NCI-H446 treated with DMSO at 0.1 percent for 48 hours (cell line): ENCODE results near the gene RAD21L1.
"Not testable (repeated sequence)": the region's sequence is repeated elsewhere in the genome, so short reads cannot be mapped to it uniquely, and the experiment has no call there.

Experiments
- DNase-seq: peaks from one replicate; lab custom pipeline; 2025; lab: John Stamatoyannopoulos, UW

The RAD21L1 gene

GRCh38 chr20:1229541-1229940 lies 3.7 kb downstream of the RAD21L1 start:
- no peak for DNase-seq

DNA sequence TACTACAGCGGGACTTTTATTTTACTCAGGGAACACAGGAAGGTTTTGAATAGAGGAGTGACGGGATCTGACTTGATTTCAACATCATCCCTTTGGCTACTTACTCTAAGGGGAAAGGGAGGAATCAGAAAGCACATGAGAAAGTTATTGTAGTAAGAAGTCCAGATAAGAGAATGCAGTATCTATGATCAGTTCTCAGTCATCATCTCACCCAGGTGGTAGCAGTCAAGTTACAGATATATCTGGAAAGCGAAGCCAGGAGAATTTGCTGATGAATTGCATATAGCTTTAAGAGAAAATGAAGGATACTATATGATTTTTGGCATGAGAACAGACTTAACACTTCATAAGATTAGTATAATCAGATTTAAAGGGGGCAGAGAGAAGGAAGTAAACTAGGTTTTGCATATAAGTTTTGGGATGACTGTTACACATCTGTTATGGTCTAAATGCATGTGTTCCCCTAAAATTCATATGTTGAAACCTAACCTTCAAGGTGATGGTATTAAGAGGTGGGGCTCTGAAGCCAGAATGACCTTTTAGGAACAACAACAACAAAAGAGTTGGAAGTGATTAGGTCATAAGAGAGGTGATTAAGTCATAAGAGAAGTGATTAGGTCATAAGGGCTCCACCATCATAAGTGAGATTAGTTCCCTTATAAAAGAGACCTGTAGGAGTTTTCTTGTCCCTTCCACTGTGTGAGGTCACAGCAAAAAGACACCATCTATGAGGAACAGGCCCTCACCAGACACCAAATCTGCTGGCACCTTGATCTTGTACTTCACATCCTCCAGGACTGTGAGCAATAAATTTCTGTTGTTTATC lies 6.7 kb downstream of the RAD21L1 start:
- no peak for DNase-seq

DNA sequence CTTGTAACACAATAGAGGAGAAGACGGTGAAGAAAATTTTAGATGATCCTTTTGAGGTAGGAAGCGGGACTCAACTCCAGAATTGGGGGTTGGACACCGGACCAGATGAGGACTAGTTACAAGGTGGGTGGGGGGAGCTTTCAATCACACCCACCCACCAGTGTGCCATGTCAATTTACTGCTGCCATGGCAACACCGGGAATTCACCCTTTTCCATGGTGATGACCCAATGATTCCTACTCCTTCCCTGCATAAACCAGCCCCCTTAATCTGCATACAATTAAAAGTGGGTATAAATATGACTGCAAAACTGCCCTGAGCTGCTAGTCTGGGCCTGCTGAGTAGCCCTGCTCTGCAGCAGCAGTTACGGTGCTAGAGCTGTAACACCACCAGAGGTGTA lies 14.7 kb downstream of the RAD21L1 start:
- DNase-seq: no peak

GRCh38 chr20:1241456-1241855 lies 15.6 kb downstream of the RAD21L1 start:
- DNase-seq: no peak

DNA sequence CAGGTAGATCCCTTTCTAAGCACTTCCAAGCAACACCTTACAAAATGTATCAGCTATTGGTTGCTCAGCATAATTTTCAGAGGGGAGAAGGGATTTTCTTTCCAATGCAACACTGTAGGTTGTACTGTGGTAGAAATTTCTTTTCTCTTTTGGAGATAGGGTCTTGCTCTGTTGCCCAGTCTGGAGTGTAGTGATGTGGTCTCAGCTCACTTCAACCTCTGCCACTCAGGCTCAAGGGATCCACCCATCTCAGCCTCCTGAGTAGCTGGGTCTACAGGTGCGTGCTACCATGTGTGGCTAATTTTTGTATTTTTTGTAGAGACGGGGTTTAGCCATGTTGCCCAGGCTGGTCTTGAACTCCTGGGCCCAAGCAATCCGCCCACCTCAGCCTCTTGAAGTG lies 16.3 kb downstream of the RAD21L1 start:
- DNase-seq: no peak

- DNase-seq: no peak
These were observed 16.7 kb downstream of the RAD21L1 start for GRCh38 chr20:1242530-1242929.

DNA sequence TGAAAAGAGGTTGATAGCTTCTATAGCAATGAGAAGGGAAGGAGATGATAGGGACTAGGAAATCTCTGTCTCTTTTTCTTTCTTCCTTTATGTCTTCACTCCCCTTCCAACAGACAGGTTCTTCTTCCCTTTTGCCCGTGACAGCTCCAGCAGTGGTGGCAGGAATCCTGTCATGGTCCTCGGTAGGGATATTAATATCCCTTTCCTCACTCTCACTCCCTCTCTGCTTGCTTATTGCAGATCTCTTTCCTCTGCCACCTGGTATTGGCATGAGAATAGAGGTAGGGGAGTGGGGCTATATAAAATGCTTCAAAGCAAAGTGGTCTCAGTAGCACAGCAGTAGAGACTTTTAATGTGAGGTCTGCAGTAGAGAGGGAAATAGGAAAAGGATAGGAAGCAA lies 19.7 kb downstream of the RAD21L1 start:
- no peak for DNase-seq

GRCh38 chr20:1247689-1248088 lies 21.8 kb downstream of the RAD21L1 start:
- DNase-seq: no peak

DNA sequence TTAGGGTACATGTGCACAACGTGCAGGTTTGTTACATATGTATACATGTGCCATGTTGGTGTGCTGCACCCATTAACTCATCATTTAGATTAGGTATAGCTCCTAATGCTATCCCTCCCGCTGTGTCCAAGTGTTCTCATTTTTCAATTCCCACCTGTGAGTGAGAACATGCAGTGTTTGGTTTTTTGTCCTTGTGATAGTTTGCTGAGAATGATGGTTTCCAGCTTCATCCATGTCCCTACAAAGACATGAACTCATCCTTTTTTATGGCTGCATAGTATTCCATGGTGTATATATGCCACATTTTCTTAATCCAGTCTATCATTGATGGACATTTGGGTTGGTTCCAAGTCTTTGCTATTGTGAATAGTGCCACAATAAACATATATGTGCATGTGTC lies 24.4 kb downstream of the RAD21L1 start:
- not testable (repeated sequence) for DNase-seq

DNA sequence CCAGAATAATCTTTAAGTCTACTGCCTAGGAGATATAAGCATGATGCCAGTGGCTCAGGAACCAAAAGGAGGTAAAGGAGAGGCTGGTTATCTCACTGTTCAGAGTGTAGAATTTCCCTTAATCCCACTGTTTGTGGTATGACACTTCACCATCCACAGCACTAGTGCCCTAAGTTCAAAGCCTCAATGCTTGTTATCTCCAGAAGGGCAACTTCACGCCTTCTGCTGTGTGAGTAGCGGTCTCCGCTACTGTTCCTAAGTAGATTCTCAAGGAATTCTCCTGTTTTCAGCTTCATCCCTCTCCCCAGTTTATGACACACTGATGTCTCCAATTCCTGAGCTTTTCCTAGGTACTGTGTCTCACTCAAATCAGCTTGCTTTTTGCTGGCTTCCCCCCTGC lies 26.6 kb downstream of the RAD21L1 start:
- DNase-seq: no peak

- DNase-seq: no peak
These were observed 28.4 kb downstream of the RAD21L1 start for GRCh38 chr20:1254254-1254653.

DNA sequence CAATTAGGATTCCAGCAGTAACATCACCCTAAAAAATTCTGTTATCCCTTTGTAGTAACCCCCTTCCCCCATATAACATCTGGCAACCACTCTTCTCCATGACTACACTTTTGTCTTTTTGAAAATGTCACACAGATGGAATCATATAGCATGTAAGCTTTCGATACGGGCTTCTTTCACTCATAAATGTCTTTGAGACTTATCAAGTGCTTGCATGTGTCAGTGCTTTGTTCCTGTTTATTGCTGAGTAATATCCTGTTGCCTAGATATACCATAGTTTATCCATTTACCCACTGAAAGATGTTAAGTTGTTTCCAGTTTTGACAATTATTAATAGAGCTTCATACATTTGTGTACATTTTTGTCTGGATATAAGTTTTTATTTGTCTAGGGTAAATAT lies 29.8 kb downstream of the RAD21L1 start:
- DNase-seq: no peak

DNA sequence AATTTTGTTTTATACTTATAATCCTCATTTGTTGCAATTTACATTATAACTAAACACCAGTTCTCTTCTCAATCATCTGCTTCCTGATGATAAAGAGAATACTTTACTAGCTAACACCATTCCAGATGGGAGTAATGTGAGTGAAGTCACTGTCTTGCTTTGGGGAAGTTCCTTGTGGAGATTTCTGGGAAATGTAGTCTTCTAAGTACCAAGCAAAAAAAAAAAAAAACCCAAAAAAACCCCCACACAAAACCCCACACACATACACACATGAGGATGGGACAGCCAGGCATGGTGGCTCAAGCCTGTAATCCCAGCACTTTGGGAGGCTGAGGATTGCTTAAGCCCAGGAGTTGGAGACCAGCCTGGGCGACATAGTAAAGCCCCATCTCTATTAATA lies 38.0 kb downstream of the RAD21L1 start:
- no peak for DNase-seq

DNA sequence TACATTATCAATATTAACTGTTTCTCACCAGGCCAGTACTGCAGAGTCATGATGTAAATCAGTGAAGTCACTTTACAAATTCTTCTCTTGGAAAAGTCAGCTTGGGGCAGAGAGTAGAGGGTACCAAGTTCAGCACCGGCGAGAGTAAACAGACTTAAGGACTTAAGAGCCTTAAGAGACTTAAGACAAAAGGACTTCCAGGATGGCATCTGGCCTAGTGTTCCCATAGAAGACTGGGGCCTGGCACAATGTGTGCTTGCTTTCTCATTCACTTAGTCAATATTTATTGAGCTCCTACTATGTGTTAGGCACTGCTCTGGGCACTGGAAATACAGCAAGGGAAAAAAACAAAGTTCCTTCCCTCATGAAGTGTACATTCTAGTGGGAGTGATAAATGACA lies 38.9 kb downstream of the RAD21L1 start:
- DNase-seq: no peak

GRCh38 chr20:1265226-1265915 lies 39.5 kb downstream of the RAD21L1 start:
- DNase-seq: no peak

- no peak for DNase-seq
These were observed 40.0 kb downstream of the RAD21L1 start for GRCh38 chr20:1265916-1266166.

- DNase-seq: no peak
These were observed 40.5 kb downstream of the RAD21L1 start, which contains the start of gene SNPH for GRCh38 chr20:1266167-1266973. Gene SNPH (plus strand): TSS chr20:1266294. CDS start chr20:1296240, 29,946 bp downstream.

- no peak for DNase-seq
These were observed 41.3 kb downstream of the RAD21L1 start for GRCh38 chr20:1267161-1267560.

- DNase-seq: no peak
These were observed 42.0 kb downstream of the RAD21L1 start for GRCh38 chr20:1267809-1268374.

- DNase-seq: no peak
These were observed 43.4 kb downstream of the RAD21L1 start for GRCh38 chr20:1269235-1269634.

DNA sequence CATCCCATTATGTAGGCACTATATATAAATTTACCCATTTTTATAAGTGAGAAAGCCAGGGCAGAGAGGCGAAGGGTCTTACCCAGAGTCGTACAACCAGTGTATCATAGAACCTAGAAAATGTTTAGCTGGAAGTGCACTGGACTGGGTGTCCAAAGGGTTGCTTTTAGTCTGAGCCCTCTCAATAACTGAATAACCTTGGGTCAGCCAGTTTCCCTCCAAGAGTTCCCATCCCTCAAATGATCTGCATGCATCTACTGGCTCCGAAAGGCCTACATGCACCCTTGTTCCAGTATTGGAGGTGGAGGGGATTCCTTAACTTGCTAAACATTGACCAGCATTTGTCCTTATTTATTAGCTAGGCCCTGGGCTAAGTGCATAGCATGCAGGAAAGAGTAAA lies 44.0 kb downstream of the RAD21L1 start:
- no peak for DNase-seq

- DNase-seq: peak; percentile 8
These were observed 46.7 kb downstream of the RAD21L1 start for GRCh38 chr20:1272368-1273100.
